Mesothelial cell of epicardium (in vitro differentiated cells): ENCODE measurements around the gene CACNA1C. TPM values are rescaled to one million over a fixed set of nuclear protein-coding genes. Genes with fewer than 3 reads are reported as not detected.

Experiments
- DNase-seq, 2 experiments: peaks; one replicate each; pipeline ENCODE4 v3.0.0; 2021; ENCODE audit warnings: low spot score in 2 of 2; ENCODE audit not compliant: unreplicated experiment in 2 of 2
- H3K27ac Mint-ChIP-seq: 2 replicates; pipeline ENCODE4 v1.8.0; 2021; ENCODE audit warnings: mixed read lengths
- H3K27me3 Mint-ChIP-seq: 2 replicates; pipeline ENCODE4 v1.8.0; 2021; ENCODE audit warnings: low read depth, mixed read lengths
- H3K36me3 Mint-ChIP-seq: 2 replicates; pipeline ENCODE4 v1.8.0; 2021; ENCODE audit warnings: mixed read lengths
- H3K4me1 Mint-ChIP-seq: 2 replicates; pipeline ENCODE4 v1.8.0; 2021; ENCODE audit warnings: mixed read lengths
- H3K4me3 Mint-ChIP-seq: 2 replicates; pipeline ENCODE4 v1.8.0; 2021; ENCODE audit warnings: mild to moderate bottlenecking, moderate library complexity, mixed read lengths
- H3K9me3 Mint-ChIP-seq: 2 replicates; pipeline ENCODE4 v1.8.0; 2021; ENCODE audit warnings: mixed read lengths
- total RNA-seq: library from RNA; stranded (reverse); gene quantifications from 3 replicates; pipeline ENCODE4 v1.2.1, GENCODE V29; 2021
- TF ChIP-seq, protein P1 (sequence below): fragments of 200-600 bp; sonication (generic); IDR thresholded peaks from one replicate; pipeline ENCODE4 v1.5.0; 2021; ENCODE audit warnings: antibody characterized with exemption; ENCODE audit not compliant: unreplicated experiment

The CACNA1C gene
- total RNA-seq, 1 donor from 2014 or later = 33.6 TPM

DNA sequence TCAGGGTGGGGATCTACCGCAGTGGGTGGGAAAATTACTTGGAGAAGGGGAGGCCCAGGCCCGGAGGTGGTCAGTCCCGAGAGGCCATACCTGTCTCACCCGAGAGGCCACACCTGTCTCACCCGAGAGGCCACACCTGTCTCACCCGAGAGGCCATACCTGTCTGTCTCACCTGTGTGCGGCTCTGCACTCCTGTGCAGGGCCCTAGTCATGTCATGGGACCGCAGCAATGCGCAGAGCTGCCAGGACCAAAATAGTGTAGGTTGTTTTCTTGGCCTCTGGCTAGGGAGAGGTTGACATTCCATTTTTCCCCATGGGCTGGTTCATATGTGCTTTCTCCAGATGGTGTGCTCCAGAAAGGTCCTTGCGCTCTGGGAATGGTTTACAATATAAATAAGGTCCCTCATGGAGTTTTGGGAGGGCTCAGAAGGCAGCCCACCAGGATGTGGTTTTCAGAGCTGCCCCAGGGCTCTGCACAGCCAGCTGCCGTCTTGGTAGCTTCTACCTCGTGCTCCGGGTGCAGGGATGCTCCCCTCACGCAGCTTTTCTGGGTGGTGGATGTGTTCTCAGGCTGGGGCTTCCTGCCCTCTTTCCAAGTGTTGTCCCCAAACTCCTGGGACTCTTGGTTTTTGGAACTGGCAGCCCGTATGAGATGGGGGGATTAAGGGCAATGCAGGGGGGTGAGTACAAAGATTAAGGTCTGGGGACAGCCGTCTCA is 58.2 kb downstream of the CACNA1C start:
- H3K4me1 Mint-ChIP-seq = peaks cover 19% of the 10 kb centered on the region
- DNase-seq = no peak
- H3K27me3 Mint-ChIP-seq = no peaks in the 10 kb centered on the region
- H3K36me3 Mint-ChIP-seq = peaks cover 5% of the 10 kb centered on the region
- H3K27ac Mint-ChIP-seq = no peak overlapping the region
- TF ChIP-seq, protein P1, sequence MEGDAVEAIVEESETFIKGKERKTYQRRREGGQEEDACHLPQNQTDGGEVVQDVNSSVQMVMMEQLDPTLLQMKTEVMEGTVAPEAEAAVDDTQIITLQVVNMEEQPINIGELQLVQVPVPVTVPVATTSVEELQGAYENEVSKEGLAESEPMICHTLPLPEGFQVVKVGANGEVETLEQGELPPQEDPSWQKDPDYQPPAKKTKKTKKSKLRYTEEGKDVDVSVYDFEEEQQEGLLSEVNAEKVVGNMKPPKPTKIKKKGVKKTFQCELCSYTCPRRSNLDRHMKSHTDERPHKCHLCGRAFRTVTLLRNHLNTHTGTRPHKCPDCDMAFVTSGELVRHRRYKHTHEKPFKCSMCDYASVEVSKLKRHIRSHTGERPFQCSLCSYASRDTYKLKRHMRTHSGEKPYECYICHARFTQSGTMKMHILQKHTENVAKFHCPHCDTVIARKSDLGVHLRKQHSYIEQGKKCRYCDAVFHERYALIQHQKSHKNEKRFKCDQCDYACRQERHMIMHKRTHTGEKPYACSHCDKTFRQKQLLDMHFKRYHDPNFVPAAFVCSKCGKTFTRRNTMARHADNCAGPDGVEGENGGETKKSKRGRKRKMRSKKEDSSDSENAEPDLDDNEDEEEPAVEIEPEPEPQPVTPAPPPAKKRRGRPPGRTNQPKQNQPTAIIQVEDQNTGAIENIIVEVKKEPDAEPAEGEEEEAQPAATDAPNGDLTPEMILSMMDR = no peak
- no peaks in the 10 kb centered on the region for H3K9me3 Mint-ChIP-seq
- H3K4me3 Mint-ChIP-seq = no peak overlapping the region

DNA sequence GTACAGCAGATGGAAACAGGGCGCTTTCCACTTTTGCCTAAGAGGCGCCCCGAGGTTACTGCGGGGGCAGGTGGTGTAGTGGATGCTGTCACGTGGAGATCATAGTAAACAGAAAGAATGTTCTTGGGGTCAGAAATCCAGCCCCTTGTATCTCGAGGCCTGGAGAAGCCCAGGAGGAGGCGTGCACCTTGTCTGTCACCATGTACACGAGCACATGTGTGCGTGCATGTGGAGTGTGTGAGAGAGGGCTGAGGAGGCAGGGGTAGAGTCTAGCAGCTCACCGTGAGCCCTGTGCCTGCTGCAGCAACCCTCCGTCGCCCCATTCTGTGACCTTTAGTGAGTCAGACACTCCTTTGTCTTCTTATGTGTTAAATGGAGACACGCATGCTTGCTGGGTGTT is 59.0 kb downstream of the CACNA1C start:
- Mint-ChIP-seq H3K4me1 (peaks cover 19% of the 10 kb centered on the region), H3K27me3 (no peaks in the 10 kb centered on the region), H3K27ac (no peak overlapping the region), H3K9me3 (no peaks in the 10 kb centered on the region), H3K4me3 (no peak overlapping the region), H3K36me3 (peaks cover 6% of the 10 kb centered on the region)
- no peak for DNase-seq
- TF ChIP-seq, protein P1 = no peak

DNA sequence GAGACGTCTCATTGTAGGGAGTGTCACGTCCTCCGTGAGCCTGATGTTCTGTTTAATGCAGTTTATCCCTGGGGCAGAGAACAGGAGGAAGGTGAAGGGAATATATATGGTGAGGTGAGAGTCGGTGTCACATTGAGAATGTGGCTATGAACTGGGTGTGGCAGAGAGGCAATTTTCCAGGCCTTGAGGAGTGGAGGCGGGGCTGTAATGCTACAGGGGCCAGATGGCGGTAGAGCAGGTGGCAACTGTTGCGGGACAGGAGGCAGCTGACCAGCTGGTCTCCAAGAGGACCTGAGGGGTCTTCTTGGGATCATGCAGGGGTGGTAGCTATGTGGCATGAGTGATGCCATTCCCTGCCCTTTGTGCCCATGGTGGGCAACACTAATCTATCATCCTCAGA is 59.6 kb downstream of the CACNA1C start:
- peaks cover 19% of the 10 kb centered on the region for H3K4me1 Mint-ChIP-seq
- no peaks in the 10 kb centered on the region for H3K27me3 Mint-ChIP-seq
- H3K4me3 Mint-ChIP-seq = no peak overlapping the region
- TF ChIP-seq, protein P1 = no peak
- H3K36me3 Mint-ChIP-seq = peaks cover 6% of the 10 kb centered on the region
- no peak for DNase-seq
- no peak overlapping the region for H3K27ac Mint-ChIP-seq
- H3K9me3 Mint-ChIP-seq = no peaks in the 10 kb centered on the region

DNA sequence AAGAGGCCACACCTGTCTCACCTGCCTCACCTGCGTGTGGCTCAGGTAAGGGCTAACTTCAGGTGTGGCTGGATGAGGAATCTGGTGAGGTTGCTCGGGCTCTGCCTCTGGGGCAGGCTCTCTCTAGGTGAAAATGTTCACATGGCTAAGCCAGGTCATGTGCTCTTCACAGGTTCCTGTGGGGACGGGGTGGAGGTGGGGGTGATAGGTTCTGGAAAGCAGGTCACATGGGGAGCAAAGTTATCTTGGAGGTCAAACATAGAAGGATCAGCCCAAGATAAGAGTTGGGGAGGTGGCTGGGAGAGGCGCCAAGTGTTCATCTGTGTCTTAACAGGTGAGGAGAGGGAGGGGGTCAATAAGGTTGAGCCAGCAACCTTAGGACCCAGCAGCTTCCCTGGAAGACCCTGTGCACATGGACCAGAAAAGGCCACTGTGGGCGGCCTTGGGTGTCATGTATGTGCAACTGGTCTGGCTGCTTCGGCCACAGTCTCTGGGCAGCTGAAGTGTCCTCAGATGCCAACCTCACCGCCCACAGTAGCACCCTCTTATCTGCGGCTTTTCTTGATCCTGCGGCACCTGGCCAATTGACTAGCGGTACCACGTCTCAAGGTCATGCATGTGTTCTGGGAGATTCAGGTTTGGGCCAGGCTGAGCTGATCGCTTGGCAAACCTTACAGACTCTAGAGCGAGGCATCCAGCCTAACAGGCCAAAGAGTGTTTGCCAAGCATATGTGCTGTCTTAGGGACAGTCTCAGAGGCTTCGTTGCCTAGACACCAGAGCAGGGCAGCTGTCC is 60.5 kb downstream of the CACNA1C start:
- peaks cover 10% of the 10 kb centered on the region for H3K36me3 Mint-ChIP-seq
- TF ChIP-seq, protein P1 = no peak
- no peak overlapping the region for H3K4me3 Mint-ChIP-seq
- H3K27ac Mint-ChIP-seq = no peak overlapping the region
- H3K27me3 Mint-ChIP-seq = no peaks in the 10 kb centered on the region
- no peaks in the 10 kb centered on the region for H3K9me3 Mint-ChIP-seq
- peaks cover 15% of the 10 kb centered on the region for H3K4me1 Mint-ChIP-seq
- no peak for DNase-seq

DNA sequence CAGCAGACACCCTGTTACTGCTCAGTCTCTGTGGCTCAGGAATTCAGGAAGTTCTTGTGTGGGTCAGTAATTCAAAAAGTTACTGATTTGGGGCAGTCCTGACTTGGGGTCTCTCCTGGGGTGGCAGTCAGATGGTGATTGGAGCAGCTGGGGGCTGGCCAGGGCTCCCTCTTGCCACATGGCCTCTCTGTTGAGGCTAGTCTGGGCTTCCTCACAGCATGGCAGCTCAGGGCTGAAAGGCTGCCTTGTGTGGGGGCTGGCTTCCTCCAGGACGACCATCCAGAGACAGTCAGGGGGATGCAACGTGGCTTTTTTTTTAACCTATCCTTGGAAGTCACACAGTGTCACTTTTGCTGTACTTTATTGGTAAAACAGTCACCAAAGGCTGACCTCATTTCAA is 61.3 kb downstream of the CACNA1C start:
- H3K27ac Mint-ChIP-seq = no peak overlapping the region

More for the DNA sequence above, 61.3 kb downstream of the CACNA1C start:
- Mint-ChIP-seq H3K27me3 (no peaks in the 10 kb centered on the region), H3K4me3 (no peak overlapping the region), H3K36me3 (peaks cover 10% of the 10 kb centered on the region), H3K4me1 (peaks cover 8% of the 10 kb centered on the region), H3K9me3 (no peaks in the 10 kb centered on the region)
- DNase-seq = no peak
- TF ChIP-seq, protein P1 = no peak
